ENCODE data around the gene BAIAP2L2. TPM values are rescaled to one million over a fixed set of nuclear protein-coding genes. Genes with fewer than 3 reads are reported as not detected.

Gene BAIAP2L2
- total RNA-seq, result 0.69 and 1.1 TPM in 2 replicates

GRCh38 chr22:38110008-38110862 lies at the start of gene BAIAP2L2:
BAIAP2L2 (minus strand) TSS chr22:38110684; CDS start chr22:38110525, 159 bp downstream.

GRCh38 chr22:38083931-38084631 lies 26.4 kb downstream of the BAIAP2L2 start, which contains the start of gene SLC16A8:
SLC16A8 (minus strand) TSS chr22:38084184; CDS start chr22:38082873, 1,311 bp downstream.

GRCh38 chr22:38056969-38057891 lies 53.3 kb downstream of the BAIAP2L2 start, which contains the start of gene PICK1:
PICK1 (plus strand) TSS chr22:38057404; CDS start chr22:38057810, 406 bp downstream.

Other genes starting within 250 kb of the BAIAP2L2 start
- gene MICALL1, start 204.4 kb downstream of the BAIAP2L2 start, total RNA-seq, result 8.4 and 10.2 TPM in 2 replicates
- gene C22orf23, start 157.1 kb downstream of the BAIAP2L2 start, total RNA-seq, result 0.09 and 0.32 TPM in 2 replicates
- gene POLR2F, start 157.0 kb downstream of the BAIAP2L2 start, total RNA-seq, result 64.2 and 72.6 TPM in 2 replicates
- not detected in 2 replicates for gene SOX10, start 126.1 kb downstream of the BAIAP2L2 start, total RNA-seq
- 9.6 and 13.4 TPM in 2 replicates for gene PICK1, start 53.3 kb downstream of the BAIAP2L2 start, total RNA-seq
- gene SLC16A8, start 26.5 kb downstream of the BAIAP2L2 start, total RNA-seq, result 0.32 and 0.60 TPM in 2 replicates
- 17.8 and 37.4 TPM in 2 replicates for gene PLA2G6, start 71.1 kb upstream of the BAIAP2L2 start, total RNA-seq
- gene MAFF, start 91.3 kb upstream of the BAIAP2L2 start, total RNA-seq, result 9.5 and 15.0 TPM in 2 replicates
- 14.1 and 15.4 TPM in 2 replicates for gene TMEM184B, start 162.3 kb upstream of the BAIAP2L2 start, total RNA-seq
- 59.6 and 79.3 TPM in 2 replicates for gene CSNK1E, start 206.7 kb upstream of the BAIAP2L2 start, total RNA-seq